Measurements from ENCODE around the gene PLA2G4E. TPM values are rescaled to one million over a fixed set of nuclear protein-coding genes. Genes with fewer than 3 reads are reported as not detected.

The PLA2G4E gene
- total RNA-seq, 4 donors from 2014 or later, result 0.12 TPM; not detected in 3

- no peak for DNase-seq (ENCODE audit: low spot score)
Observed at GRCh38 chr15:42034628-42035434, 14.0 kb upstream of the PLA2G4E start.

GRCh38 chr15:42033214-42033873 lies 12.5 kb upstream of the PLA2G4E start:
- ATAC-seq (ENCODE audit: low FRiP score) (no peak), DNase-seq (ENCODE audit: low spot score) (no peak)

More at GRCh38 chr15:42034628-42035434, 14.0 kb upstream of the PLA2G4E start:
- TF ChIP-seq CTCF (IDR thresholded peaks at IDR 0.05), result no peak
- ATAC-seq (ENCODE audit: low FRiP score), result no peak

GRCh38 chr15:42032376-42033213 lies 11.8 kb upstream of the PLA2G4E start:
- DNase-seq (ENCODE audit: low spot score), result no peak
- no peak for TF ChIP-seq CTCF (IDR thresholded peaks at IDR 0.05)
- no peak for ATAC-seq (ENCODE audit: low FRiP score)

More at GRCh38 chr15:42033214-42033873, 12.5 kb upstream of the PLA2G4E start:
- TF ChIP-seq CTCF (IDR thresholded peaks at IDR 0.05), result no peak

- ATAC-seq (ENCODE audit: low FRiP score) (no peak), DNase-seq (ENCODE audit: low spot score) (no peak)
- no peak for TF ChIP-seq CTCF (IDR thresholded peaks at IDR 0.05)
Observed at GRCh38 chr15:42031198-42031915, 10.5 kb upstream of the PLA2G4E start.

GRCh38 chr15:42027521-42027920 lies 6.7 kb upstream of the PLA2G4E start:
- TF ChIP-seq CTCF (IDR thresholded peaks at IDR 0.05), result no peak
- DNase-seq (ENCODE audit: low spot score), result no peak
- no peak for ATAC-seq (ENCODE audit: low FRiP score)

GRCh38 chr15:42024303-42024702 lies 3.5 kb upstream of the PLA2G4E start:
- no peak for DNase-seq (ENCODE audit: low spot score)
- ATAC-seq (ENCODE audit: low FRiP score), result no peak

More at GRCh38 chr15:42024303-42024702, 3.5 kb upstream of the PLA2G4E start:
- TF ChIP-seq CTCF (IDR thresholded peaks at IDR 0.05), result no peak

All from omental fat pad (tissue), 4 donors.